ENCODE data around the gene PIP5K1C.

PIP5K1C gene

DNA sequence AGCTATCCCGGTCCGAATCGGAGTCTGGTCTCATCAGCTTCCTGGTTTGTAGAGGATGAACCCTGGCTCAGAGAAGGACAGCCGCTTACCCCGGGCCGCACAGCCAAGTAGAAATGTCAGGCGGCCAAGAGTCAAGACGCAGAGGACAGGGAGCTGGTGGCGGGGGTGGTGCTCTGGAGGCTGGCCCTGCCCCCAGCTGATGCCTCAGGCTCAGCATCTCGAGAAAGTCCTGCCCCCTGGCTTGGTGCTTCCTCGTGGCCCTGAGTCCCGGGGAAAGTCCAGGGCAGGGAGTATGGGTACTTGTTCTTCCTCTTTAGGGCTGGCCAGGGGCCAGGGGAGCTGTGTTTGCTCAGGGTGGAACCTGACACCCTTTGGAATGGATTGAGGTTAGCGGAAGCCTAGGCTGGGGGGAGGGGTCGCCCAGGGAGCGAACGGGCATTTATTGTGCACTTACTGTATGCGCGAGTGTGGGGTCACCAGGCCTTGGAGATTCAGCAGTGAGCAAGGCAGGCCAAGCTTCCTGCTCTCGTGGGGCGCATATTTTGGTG lies 10.1 kb upstream of the PIP5K1C start:
- no peak for DNase-seq (ENCODE audit: low read depth)

DNA sequence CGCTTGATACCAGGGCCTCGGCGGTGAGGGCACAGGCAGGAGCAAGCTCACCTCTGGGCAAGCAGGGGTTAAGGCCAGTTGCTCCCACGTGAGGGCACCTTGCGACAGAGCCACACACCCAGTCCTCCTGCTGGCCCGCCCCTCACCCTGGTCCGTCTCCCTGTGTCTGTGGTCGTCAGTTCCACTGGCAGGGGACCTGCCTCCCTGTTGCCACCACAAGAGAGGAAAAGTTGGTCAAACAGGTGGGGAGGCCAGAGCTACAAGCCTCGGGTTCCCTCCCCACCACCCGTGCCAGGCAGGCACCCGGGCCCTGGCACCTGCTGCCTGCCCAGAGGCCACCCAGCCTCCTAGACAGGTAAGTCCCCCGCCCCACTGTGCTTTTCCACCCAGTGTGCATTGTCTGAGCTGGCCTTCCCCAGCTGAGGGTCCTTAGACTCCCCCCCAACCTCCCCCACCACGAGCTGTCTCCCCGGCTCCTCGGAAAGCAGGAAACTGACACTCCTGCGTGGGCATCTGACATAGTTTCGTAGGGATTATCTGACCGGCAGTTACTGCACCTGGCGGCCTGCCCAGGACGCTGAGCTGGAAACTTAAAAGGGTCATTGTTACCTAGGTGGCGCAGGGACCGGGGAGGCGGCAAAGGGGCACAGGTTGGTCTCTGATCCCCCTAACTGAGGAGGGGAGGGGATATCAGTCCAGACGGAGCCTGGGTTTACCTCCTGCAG lies 8.1 kb upstream of the PIP5K1C start, which contains the start of gene TJP3:
TSS of gene TJP3 (plus strand) at position 178 of the 725 bp plus-strand sequence. CDS start 20,049 bp downstream, outside the sequence.
- peak; percentile 18 for TF ChIP-seq CTCF (conservative IDR thresholded peaks at IDR 0.05; ENCODE audit: low read depth, low read length)
- peak; percentile 44 for DNase-seq (ENCODE audit: low read depth)
- peak within 1 kb of the TSS; percentile 17 for H3K4me3 ChIP-seq (ENCODE audit: low read length)

More for the DNA sequence above, 10.1 kb upstream of the PIP5K1C start:
- no peak overlapping the region for H3K4me3 ChIP-seq (ENCODE audit: low read length)
- no peak for TF ChIP-seq CTCF (conservative IDR thresholded peaks at IDR 0.05; ENCODE audit: low read depth, low read length)

DNA sequence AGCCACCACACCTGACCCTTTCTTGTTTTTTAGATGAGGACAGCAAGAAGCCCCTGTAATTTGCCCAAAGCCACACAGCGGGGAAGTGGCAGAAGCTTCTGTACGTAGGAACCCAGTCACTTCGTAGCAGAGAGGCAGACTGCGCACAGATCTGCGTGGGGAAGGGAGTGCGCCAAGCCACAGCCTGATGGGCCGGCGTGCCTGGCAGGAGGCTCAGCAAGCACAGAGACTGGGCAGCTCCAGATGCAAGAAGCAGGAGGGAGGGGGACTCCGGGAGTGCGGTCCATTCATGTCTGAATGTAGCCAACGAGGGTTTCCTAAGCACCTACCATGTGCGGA lies 7.6 kb upstream of the PIP5K1C start:
- no peak for DNase-seq (ENCODE audit: low read depth)
- no peak overlapping the region for H3K4me3 ChIP-seq (ENCODE audit: low read length)
- no peak for TF ChIP-seq CTCF (conservative IDR thresholded peaks at IDR 0.05; ENCODE audit: low read depth, low read length)

- no peak for TF ChIP-seq CTCF (conservative IDR thresholded peaks at IDR 0.05; ENCODE audit: low read depth, low read length)
- DNase-seq (ENCODE audit: low read depth), result no peak
- H3K4me3 ChIP-seq (ENCODE audit: low read length), result no peak overlapping the region
These were observed 932 bp upstream of the PIP5K1C start for GRCh38 chr19:3701200-3701599.

DNA sequence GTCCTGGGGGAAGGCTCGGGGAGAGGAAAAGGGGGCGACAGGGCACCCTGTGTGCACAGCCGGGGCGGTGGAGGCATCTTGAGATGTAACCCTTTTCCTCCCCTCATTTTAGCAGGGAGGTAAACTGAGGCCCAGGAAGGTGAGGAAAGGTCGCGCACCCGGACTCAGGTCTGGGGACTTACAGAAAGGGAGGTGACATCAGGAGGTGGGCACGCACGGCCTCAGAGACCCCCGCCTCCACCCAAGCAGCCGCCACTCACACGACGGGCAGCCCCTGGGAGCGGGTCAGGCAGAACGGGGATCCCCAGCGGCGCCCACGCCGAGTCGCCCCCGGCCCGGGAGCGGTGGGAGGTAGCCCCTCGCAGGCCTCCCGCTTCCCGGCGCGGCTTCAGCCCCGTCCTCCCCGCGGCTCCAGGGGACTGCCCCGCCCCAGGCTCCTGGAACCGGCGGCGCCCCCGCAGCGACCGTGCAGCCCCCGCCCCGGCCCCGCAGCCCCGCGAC lies 477 bp downstream of the PIP5K1C start:
- TF ChIP-seq CTCF (conservative IDR thresholded peaks at IDR 0.05; ENCODE audit: low read depth, low read length), result no peak
- no peak for DNase-seq (ENCODE audit: low read depth)
- H3K4me3 ChIP-seq (ENCODE audit: low read length), result peak overlapping the region; percentile 80

DNA sequence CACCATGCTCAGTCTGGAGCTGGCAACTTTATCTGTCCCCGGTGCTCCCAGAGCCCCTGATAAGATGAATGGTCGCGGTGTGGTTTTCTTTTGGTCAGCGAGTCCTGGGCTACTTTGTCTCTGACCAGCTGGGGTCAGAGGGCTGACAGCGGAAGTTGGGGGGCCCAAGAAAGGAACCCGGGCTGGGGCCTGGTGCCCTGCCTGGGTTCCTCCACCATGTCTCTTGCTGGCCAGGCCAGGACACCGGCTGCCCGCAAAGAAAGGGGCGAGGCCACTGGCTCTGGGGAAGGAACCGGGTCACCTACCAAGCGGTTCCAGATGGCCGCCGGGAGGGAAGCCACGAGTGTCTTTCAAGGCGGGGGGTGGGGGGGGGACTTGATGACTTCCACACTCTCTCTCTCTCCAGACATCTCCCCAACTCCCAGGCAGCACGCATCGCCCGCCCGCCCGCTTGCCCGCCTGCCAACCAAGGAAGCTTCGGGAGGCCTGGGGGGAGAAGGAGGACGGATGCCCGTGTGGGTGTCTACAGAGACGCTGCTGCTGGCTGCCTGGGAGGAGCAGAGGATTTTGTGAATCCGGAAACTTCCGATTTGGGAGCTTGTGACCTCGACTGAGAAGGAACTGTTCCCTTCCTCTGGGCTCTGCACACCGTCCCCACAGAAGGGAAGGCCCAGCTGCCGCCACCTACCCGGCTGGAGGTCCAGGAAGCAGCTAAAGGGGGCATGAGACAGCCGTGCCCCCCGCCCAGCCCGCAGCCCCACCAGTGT lies 1.1 kb downstream of the PIP5K1C start:
- no peak for DNase-seq (ENCODE audit: low read depth)
- TF ChIP-seq CTCF (conservative IDR thresholded peaks at IDR 0.05; ENCODE audit: low read depth, low read length), result no peak
- peak overlapping the region; percentile 80 for H3K4me3 ChIP-seq (ENCODE audit: low read length)

Data from retinal pigment epithelial cell (primary cell).